ENCODE results near the gene RALGPS1. TPM values are rescaled to one million over a fixed set of nuclear protein-coding genes. Genes with fewer than 3 reads are reported as not detected.

Gene RALGPS1
- total RNA-seq, 1 donor = 2.9 TPM

GRCh38 chr9:126983767-126984166 is 69.2 kb downstream of the RALGPS1 start:
- no peak overlapping the region for H3K4me3 ChIP-seq (ENCODE audit: low read depth, low read length)
- DNase-seq (ENCODE audit: low read depth) = no peak
- TF ChIP-seq CTCF (IDR thresholded peaks at IDR 0.05; ENCODE audit: insufficient read depth, low read length) = no peak

DNA sequence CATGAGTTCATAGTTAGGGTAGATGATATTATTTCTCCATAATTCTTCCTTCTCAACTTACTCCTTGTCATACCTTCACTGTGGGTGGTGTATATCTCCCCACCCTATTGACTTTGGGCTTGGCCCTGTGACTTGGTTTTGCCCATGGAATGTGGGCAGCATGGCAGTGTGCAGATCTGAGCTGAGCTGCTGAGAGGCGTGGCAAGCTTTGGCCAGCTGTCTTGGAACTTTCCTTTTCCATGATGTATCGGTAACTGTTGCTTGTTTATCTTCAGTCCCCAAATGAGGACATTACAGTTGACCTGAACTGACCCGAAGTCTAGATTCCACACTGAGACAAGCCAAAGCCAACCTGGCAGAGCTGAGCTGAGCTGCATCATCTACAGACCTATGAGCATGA is 70.4 kb downstream of the RALGPS1 start:
- H3K4me3 ChIP-seq (ENCODE audit: low read depth, low read length) = no peak overlapping the region
- no peak for TF ChIP-seq CTCF (IDR thresholded peaks at IDR 0.05; ENCODE audit: insufficient read depth, low read length)
- DNase-seq (ENCODE audit: low read depth) = no peak

- DNase-seq (ENCODE audit: low read depth) = peak; percentile 71
- H3K4me3 ChIP-seq (ENCODE audit: low read depth, low read length) = no peak overlapping the region
- TF ChIP-seq CTCF (IDR thresholded peaks at IDR 0.05; ENCODE audit: insufficient read depth, low read length) = no peak
Measured at GRCh38 chr9:126985870-126986498, 71.4 kb downstream of the RALGPS1 start.

- H3K4me3 ChIP-seq (ENCODE audit: low read depth, low read length) = no peak overlapping the region
- DNase-seq (ENCODE audit: low read depth) = no peak
- no peak for TF ChIP-seq CTCF (IDR thresholded peaks at IDR 0.05; ENCODE audit: insufficient read depth, low read length)
Measured at GRCh38 chr9:126986506-126986951, 71.9 kb downstream of the RALGPS1 start.

DNA sequence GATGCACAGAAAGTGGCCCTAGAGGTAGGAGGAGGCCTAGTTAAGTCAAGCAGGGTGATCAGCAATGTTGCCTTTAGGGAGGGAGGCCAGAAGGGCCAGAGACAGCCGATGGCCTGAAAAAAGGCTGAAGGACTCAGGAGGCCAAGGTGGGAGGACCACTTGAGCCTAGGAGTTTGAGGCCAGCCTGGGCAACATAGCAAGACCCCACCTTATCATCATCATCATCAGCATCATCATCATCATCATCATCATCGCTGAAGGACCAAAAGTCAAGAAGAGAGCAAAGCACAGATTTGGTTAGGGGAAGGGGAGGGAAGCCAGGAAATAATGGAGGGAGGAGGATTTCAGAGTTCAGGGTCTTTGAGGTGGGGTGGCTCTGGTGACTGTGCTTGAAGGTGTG is 74.3 kb downstream of the RALGPS1 start:
- no peak overlapping the region for H3K4me3 ChIP-seq (ENCODE audit: low read depth, low read length)
- TF ChIP-seq CTCF (IDR thresholded peaks at IDR 0.05; ENCODE audit: insufficient read depth, low read length) = no peak
- DNase-seq (ENCODE audit: low read depth) = no peak

- H3K4me3 ChIP-seq (ENCODE audit: low read depth, low read length) = no peak overlapping the region
- DNase-seq (ENCODE audit: low read depth) = peak; percentile 46
- TF ChIP-seq CTCF (IDR thresholded peaks at IDR 0.05; ENCODE audit: insufficient read depth, low read length) = no peak
Measured at GRCh38 chr9:126989847-126990842, 75.6 kb downstream of the RALGPS1 start.

Data from fibroblast of the aortic adventitia (primary cell).